ENCODE results near the gene MAP3K8.
A peak's percentile ranks its signal among the peaks of the same experiment; 100 is the strongest.
"Not testable (repeated sequence)": the region's sequence is repeated elsewhere in the genome, so short reads cannot be mapped to it uniquely, and the experiment has no call there.

Gene MAP3K8

DNA sequence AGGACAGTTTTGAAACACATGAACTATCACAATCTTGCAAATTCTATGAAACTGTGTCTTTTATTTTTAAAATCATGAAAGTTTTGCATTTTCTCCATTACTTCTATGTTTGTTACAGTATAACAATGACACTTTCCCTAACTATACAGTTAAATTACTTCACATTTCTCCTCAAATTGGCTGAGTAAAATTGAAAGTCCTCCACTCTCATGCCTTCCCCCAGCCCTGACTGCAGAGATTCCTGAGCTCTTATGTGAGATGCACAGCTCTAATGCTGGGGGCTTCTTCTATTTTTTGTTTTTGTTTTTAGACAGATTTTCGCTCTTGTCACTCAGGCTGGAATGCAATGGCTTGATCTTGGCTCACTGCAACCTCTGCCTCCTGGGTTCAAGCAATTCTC, 22.7 kb upstream of the MAP3K8 start:
- H3K4me3 Mint-ChIP-seq: no peak overlapping the region
- ATAC-seq (ENCODE audit: low read depth): no peak
- H3K27ac Mint-ChIP-seq: no peak overlapping the region
- no peaks in the 10 kb centered on the region for H3K9me3 Mint-ChIP-seq
- H3K36me3 Mint-ChIP-seq: no peaks in the 10 kb centered on the region
- no peaks in the 10 kb centered on the region for H3K27me3 Mint-ChIP-seq
- DNase-seq (ENCODE audit: low spot score in 2 of 2): no peak
- H3K4me1 Mint-ChIP-seq: peaks cover 9% of the 10 kb centered on the region

DNA sequence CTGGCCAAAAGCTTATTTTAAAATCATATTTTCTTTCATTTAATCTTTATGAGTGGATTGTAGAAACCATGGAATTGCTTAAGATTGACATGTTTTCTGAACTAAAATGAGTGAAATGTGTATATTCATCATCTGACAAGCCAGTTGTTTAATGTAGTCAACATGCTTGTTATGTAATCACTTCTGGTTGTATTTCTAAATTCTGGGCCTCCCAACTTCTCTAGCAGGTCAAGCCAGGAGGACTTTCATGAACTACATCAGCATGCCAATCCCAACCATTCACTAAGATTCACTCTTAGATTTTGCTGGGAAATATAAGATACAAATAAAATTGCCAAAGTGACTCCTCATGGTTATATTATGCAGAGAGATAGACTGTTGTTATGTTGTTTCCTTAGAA, 21.1 kb upstream of the MAP3K8 start:
- H3K27ac Mint-ChIP-seq: no peak overlapping the region
- H3K4me1 Mint-ChIP-seq: peaks cover 11% of the 10 kb centered on the region
- no peaks in the 10 kb centered on the region for H3K27me3 Mint-ChIP-seq
- DNase-seq (ENCODE audit: low spot score in 2 of 2) (no peak), ATAC-seq (ENCODE audit: low read depth) (no peak)
- H3K4me3 Mint-ChIP-seq: no peak overlapping the region
- no peaks in the 10 kb centered on the region for H3K9me3 Mint-ChIP-seq
- no peaks in the 10 kb centered on the region for H3K36me3 Mint-ChIP-seq

DNA sequence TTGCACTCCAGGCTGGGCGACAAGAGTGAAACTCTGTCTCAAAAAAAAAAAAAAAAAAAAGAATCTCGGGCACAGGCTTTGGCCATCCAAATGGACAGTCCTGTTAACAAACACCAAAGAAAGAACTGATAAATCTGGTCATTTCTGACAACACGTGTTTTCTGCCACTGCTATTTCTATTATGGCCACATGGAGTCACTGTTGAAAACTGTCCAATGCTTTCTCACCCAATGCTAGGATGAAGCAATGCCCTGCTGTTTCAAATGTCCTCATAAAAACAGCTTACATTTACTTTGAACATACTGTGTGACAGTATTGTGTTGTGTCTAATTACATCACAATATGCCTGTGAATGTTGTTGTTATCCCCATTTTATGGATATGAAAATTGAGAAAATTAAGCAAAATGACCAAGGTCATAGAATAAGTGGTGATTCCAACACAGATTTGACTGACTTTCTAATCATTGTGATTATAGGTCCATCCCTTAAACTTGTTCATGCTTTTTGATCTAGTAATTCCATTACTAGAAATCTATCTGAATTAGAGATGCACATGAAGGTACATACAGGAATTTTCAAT, 19.9 kb upstream of the MAP3K8 start:
- peak; percentile 39 for ATAC-seq (ENCODE audit: low read depth)
- Mint-ChIP-seq H3K27me3 (no peaks in the 10 kb centered on the region), H3K4me3 (no peak overlapping the region), H3K4me1 (peaks cover 21% of the 10 kb centered on the region), H3K27ac (peak overlapping the region; percentile 84), H3K36me3 (no peaks in the 10 kb centered on the region), H3K9me3 (no peaks in the 10 kb centered on the region)
- peak in 1 of 2 donors; percentile 58 for DNase-seq (ENCODE audit: low spot score in 2 of 2)

DNA sequence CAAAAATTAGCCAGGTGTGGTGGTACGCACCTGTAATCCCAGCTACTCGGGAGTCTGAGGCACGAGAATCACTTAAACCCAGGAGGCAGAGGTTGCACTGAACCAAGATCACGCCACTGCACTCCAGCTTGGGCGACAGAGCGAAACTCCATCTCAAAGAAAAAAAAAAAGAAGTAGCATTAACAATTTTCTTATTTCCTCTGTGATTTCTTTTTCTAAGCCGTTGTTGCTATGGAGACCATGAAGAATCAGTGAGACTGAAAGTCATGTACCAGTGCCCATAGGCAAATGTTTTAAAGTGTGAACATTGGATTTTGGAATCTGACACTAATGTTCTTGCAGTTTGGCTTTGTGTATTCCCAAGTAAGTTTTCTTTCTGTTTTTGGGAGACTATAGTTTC, 18.4 kb upstream of the MAP3K8 start:
- H3K36me3 Mint-ChIP-seq: no peaks in the 10 kb centered on the region
- peak overlapping the region; percentile 55 for H3K4me3 Mint-ChIP-seq
- no peaks in the 10 kb centered on the region for H3K27me3 Mint-ChIP-seq
- ATAC-seq (ENCODE audit: low read depth) (peak; percentile 80), DNase-seq (ENCODE audit: low spot score in 2 of 2) (peak; percentile 38 to 62)
- H3K4me1 Mint-ChIP-seq: peaks cover 31% of the 10 kb centered on the region
- H3K9me3 Mint-ChIP-seq: no peaks in the 10 kb centered on the region
- peak overlapping the region; percentile 97 for H3K27ac Mint-ChIP-seq

DNA sequence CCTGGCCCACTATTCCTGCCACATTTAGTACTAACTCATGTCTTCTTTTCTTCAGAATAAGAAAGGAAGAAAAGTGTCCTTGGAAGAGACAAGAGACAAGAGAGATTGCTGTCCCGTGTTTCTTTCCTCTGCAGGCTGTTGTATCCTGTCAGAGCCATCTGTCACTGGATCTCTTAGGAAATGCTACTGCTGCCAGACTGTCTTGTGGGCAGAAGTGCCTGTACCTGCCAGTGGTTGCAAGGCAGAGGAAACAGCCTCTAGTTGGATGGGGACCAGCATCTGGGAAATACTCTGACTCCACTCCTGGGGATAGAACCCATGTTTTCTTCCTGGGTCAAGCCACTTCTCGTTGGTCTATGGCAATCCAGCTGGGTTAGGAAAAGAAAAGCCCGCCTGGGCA, 16.7 kb upstream of the MAP3K8 start:
- Mint-ChIP-seq H3K27ac (peak overlapping the region; percentile 97), H3K36me3 (peaks cover under 1% of the 10 kb centered on the region), H3K27me3 (no peaks in the 10 kb centered on the region), H3K4me3 (no peak overlapping the region), H3K9me3 (no peaks in the 10 kb centered on the region), H3K4me1 (peaks cover 35% of the 10 kb centered on the region)
- ATAC-seq (ENCODE audit: low read depth) (no peak), DNase-seq (ENCODE audit: low spot score in 2 of 2) (no peak)

DNA sequence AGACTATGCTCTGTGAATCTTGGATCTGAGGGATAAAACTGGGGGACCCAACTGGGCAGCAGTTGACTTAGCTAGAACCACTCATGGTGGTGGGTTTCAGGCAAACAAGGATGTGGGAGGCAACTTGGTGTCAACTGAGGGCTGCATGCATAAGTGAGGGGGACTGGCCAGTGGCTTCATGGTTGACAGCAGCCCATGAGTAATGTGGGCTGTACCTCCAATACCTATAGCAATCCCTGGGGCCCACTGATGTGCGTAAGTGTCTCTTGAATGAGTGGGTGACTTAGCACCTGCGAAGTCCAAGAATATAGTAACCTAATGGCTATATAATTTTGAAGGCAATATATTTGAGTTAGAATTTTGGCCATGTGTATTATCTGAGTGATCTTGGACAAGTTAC, 13.7 kb upstream of the MAP3K8 start:
- peaks cover 2% of the 10 kb centered on the region for H3K36me3 Mint-ChIP-seq
- no peaks in the 10 kb centered on the region for H3K9me3 Mint-ChIP-seq
- peak; percentile 65 for ATAC-seq (ENCODE audit: low read depth)
- H3K27me3 Mint-ChIP-seq: no peaks in the 10 kb centered on the region
- no peak for DNase-seq (ENCODE audit: low spot score in 2 of 2)
- H3K27ac Mint-ChIP-seq: peak overlapping the region; percentile 97
- peak overlapping the region; percentile 30 for H3K4me3 Mint-ChIP-seq
- peaks cover 40% of the 10 kb centered on the region for H3K4me1 Mint-ChIP-seq

DNA sequence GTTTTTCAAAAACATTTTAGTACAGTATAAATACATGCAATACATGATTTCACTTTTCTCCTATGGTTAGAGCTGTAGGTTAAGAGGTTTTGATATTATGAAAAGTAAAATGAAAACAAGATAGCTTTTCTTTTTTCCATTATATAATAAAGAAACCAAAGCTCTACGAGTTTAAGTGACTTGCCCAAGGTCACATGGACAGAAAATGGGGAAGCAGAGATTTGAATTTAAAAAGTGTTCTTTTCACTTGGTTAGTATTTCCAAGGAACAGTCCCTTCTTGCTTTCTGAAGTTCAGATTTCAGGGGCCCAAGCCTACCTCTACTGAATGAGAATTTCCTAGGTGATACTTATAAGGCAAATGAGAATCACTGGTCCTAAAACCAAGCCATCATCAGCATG, 13.2 kb upstream of the MAP3K8 start:
- no peaks in the 10 kb centered on the region for H3K27me3 Mint-ChIP-seq
- H3K4me3 Mint-ChIP-seq: no peak overlapping the region
- H3K9me3 Mint-ChIP-seq: no peaks in the 10 kb centered on the region
- H3K27ac Mint-ChIP-seq: peak overlapping the region; percentile 97
- peaks cover 2% of the 10 kb centered on the region for H3K36me3 Mint-ChIP-seq
- H3K4me1 Mint-ChIP-seq: peaks cover 38% of the 10 kb centered on the region
- DNase-seq (ENCODE audit: low spot score in 2 of 2) (no peak), ATAC-seq (ENCODE audit: low read depth) (peak; percentile 22)

DNA sequence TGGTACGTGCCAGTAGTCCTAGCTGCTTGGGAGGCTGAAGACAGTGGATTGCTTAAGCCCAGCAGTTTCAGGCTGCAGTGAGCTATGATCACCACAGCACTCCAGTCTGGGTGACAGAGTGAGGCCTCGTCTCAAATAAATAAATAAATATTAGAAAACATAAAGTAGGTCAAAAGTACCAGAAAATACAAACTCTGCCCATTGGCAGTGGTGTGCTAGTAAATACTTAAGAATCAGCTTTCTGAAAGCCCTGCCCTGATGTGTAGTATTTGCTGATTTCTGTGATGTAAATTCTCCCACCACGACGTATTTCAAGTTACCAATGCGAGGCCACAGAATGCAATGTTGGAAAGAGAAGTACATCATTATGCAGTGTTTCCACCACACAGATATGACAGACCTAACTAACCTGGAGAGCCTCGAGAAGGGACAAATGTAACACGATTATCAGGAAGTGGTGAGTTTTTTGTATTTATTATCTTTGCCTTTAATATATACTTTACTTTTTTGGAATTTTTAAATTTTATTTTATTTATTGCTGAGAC, 11.8 kb upstream of the MAP3K8 start:
- Mint-ChIP-seq H3K4me3 (no peak overlapping the region), H3K4me1 (peaks cover 39% of the 10 kb centered on the region), H3K36me3 (peaks cover 2% of the 10 kb centered on the region), H3K27me3 (no peaks in the 10 kb centered on the region), H3K9me3 (no peaks in the 10 kb centered on the region), H3K27ac (peak overlapping the region; percentile 87)
- DNase-seq (ENCODE audit: low spot score in 2 of 2) (no peak), ATAC-seq (ENCODE audit: low read depth) (peak; percentile 36)

DNA sequence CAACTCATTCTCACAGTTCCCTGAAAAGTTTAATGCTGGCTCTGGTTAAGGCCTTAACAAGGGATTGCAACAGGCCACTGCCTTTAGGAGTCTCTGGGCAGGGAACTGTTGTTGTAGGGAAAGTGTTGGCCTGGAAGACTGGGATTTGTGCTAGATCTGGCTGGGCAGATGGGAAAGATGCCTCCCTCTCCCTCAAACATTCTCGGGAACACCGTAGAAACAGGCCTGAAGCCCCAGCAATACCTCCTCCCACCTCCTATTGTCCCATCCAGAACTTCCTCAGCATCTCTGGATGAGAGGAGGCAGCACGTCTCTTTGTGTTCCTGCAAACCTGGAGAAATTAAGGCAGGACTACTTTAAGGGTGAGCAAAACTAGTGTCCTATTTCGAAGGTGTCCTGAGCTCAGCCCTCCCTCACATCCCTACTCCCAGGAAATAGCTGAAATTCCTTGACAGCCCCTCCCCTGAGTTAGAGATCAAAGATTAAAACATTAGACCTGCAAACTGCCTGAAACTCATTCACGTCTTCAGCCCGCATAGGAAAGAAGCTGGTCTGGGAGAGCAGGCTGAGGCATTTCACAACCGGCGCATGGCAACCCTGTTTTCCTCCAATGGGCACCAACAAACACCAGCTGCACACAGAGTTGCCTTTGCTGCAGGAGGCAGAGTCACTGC, 10.9 kb upstream of the MAP3K8 start:
- peaks cover 44% of the 10 kb centered on the region for H3K4me1 Mint-ChIP-seq
- H3K9me3 Mint-ChIP-seq: no peaks in the 10 kb centered on the region
- H3K27ac Mint-ChIP-seq: peak overlapping the region; percentile 85
- peaks cover 2% of the 10 kb centered on the region for H3K36me3 Mint-ChIP-seq
- H3K27me3 Mint-ChIP-seq: no peaks in the 10 kb centered on the region
- ATAC-seq (ENCODE audit: low read depth) (peak; percentile 28), DNase-seq (ENCODE audit: low spot score in 2 of 2) (no peak)
- peak overlapping the region; percentile 27 for H3K4me3 Mint-ChIP-seq

DNA sequence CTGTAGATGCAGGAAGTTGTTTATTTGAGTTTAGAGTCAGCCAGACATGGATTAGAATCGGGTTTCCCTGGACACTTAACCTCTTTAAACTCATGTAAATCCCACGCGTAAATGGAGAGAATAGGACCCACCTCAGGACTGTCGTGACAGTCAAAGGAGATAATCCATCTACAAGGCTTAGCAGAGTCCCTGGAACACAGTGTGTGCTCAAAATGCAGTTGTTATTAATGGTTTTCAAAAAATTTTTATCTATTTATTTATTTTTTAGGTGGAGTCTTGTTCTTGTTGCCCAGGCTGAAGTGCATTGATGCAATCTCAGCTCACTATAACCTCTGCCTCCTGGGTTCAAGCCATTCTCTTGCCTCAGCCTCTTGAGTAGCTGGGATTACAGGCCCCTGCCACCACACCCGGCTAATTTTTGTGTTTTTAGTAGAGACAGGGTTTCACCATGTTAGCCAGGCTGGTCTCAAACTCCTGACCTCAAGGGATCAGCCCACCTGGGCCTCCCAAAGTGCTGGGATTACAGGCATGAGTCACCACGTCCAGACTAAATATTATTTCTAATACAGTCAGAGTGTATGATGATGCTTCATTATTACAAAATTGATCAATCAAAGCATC, 10.2 kb upstream of the MAP3K8 start:
- not testable (repeated sequence) for ATAC-seq (ENCODE audit: low read depth)
- peaks cover 39% of the 10 kb centered on the region for H3K4me1 Mint-ChIP-seq

DNA sequence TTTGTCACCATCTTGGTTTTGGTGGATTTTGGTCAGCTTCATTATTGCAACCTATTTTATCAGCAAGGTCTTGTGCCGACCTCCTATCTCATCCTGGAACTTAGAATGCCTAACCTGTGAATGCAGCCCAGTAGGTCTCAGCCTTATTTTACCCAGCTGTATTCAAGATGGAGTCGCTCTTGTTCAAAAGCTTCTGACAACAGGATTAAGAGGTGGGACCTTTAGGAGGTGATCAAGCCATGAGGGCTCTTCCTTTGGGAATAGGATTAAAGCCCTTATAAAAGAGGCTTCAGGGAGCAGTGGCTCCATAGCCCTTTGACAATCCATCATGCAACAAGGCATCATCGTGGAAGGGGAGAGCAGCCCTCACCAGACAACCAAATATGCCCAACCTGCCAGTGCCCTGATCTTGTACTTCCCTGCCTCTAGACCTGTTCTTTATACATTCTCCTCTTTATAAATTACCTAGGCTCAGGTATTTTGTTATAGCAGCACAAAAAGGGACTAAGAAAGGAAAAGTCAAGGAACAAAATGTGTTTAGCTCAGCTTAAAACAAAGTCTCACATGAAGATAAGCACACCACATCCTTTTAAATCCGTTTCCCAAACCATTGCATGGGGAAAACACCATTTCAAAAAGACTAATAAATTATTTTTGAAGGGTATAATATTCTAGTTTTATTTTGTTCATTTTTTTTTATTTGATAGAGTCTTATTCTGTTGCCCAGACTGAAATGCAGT, 8.5 kb upstream of the MAP3K8 start:
- no peak overlapping the region for H3K27ac Mint-ChIP-seq

More for the DNA sequence above, 10.2 kb upstream of the MAP3K8 start:
- not testable (repeated sequence) for H3K36me3 Mint-ChIP-seq; H3K27me3 Mint-ChIP-seq; DNase-seq (ENCODE audit: low spot score in 2 of 2); H3K9me3 Mint-ChIP-seq; H3K4me3 Mint-ChIP-seq
- H3K27ac Mint-ChIP-seq: peak overlapping the region; percentile 85

DNA sequence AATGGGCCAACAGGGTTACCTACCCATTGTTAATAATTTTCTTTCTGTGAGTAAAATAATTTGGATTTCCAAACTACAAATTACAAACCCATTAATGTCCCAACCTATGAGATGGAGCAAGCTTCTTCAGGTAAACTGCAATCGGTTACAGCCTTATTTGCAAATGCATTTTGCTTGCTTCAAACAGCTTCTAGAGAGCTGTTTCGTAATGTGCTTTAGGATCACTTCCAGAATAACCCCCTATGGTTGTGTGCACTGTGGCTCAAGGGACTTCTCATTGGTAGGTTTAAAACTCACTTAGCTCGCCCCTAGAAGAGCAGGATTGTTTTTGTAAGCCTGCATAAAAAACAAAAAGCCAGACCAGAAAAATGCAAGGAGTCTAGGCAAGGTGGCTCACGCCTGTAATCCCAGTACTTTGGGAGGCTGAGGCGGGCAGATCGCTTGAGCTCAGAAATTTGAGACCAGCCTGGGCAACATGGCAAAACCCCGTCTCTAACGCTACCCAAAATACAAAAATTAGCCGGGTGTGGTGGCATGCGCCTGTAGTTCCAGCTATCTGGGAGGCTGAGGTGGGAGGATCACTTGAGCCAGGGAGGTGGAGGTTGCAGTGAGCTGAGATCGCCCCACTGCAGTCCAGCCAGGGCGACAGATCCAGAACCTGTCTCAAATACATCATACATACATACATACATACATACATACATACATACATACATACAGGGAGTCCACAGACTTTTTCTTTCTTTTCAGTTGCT, 3.3 kb upstream of the MAP3K8 start:
- Mint-ChIP-seq H3K4me3 (peak overlapping the region; percentile 47), H3K4me1 (peaks cover 39% of the 10 kb centered on the region), H3K36me3 (no peaks in the 10 kb centered on the region), H3K9me3 (no peaks in the 10 kb centered on the region), H3K27me3 (no peaks in the 10 kb centered on the region), H3K27ac (peak overlapping the region; percentile 47)
- no peak for ATAC-seq (ENCODE audit: low read depth)
- no peak for DNase-seq (ENCODE audit: low spot score in 2 of 2)

More for the DNA sequence above, 8.5 kb upstream of the MAP3K8 start:
- DNase-seq (ENCODE audit: low spot score in 2 of 2) (no peak), ATAC-seq (ENCODE audit: low read depth) (no peak)
- H3K36me3 Mint-ChIP-seq: peaks cover 2% of the 10 kb centered on the region
- no peaks in the 10 kb centered on the region for H3K9me3 Mint-ChIP-seq
- H3K4me3 Mint-ChIP-seq: no peak overlapping the region
- H3K27me3 Mint-ChIP-seq: no peaks in the 10 kb centered on the region
- H3K4me1 Mint-ChIP-seq: peaks cover 29% of the 10 kb centered on the region

DNA sequence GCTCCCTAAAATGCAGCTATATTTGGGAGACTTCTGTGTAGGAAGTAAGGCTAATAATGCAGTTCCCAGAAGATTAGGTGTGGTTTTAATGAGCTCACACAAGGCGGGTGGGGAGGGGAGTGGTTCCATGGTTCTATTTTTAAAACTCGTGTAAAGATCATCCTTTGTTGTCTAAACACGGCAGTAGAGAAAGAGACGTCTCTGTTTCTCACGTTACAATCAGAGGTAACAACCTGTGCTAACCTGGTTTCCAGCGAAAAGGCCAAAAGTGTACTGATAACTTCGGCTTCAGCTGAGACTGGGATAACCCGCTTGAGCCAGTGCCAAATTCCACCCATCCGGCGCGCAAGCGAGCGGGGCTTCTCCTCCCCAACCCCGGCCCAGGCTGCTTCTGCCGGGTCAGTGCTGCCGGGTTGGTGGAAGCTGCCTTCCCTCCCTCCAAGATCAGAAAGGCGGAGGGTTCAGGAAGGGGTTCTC, 2.5 kb upstream of the MAP3K8 start:
- DNase-seq (ENCODE audit: low spot score in 2 of 2) (no peak), ATAC-seq (ENCODE audit: low read depth) (no peak)
- Mint-ChIP-seq H3K27me3 (no peaks in the 10 kb centered on the region), H3K9me3 (no peaks in the 10 kb centered on the region), H3K36me3 (no peaks in the 10 kb centered on the region), H3K4me1 (peaks cover 45% of the 10 kb centered on the region), H3K27ac (peak overlapping the region; percentile 47), H3K4me3 (peak overlapping the region; percentile 47)

Measured in memory B cell (primary cell).